Limb (tissue), 2 donors: ENCODE data around the gene NOC4L.
A peak's percentile ranks its signal among the peaks of the same experiment; 100 is the strongest.

Source experiments
- DNase-seq, 2 donors: peaks; one replicate each; pipeline ENCODE4 v3.0.0-alpha.2; 2016; ENCODE audit errors: extremely low spot score in 2 of 2

NOC4L gene

DNA sequence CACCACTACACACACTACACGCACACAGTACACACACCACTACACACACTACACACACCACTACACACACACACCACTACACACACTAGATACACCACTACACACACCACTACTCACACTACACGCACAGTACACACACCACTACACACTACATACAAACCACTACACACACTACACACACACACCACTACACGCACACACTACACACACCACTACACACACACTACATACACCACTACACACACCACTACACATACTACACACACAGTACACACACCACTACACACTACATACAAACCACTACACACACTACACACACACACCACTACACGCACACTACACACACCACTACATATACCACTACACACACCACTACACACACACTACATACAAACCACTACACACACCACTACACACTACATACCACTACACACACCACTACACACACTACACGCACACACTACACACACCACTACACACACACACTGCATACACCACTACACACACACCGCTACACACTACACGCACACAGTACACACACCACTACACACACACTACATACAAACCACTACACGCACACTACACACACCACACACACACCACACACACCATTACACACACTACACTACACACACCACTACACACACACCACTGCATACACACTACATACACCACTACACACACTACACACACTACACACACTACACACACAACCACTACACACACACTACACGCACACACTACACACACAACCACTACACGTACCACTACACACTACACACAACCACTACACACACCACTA is 11.7 kb downstream of the NOC4L start:
- no peak for DNase-seq

DNA sequence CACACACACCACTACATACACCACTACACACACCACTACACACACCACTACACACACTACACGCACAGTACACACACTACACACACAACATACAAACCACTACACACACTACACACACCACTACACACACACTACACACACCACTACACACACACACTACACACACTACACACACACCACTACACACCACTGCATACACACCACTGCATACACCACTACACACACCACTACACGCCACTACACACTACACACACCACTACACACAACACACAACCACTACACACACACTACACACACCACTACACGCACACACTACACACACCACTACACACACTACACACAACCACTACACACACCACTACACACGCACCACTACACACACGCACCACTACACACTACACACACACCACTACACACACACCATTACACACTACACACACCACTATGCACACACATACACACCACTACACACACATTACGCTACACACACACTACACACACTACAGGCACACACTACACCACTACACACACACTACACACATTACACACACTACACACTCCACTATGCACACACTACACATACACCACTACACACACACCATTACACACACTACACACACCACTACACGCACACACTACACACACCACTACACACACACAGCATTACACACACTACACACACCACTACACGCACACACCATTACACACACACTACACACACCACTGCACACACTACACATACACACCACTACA is 12.5 kb downstream of the NOC4L start:
- no peak for DNase-seq

DNA sequence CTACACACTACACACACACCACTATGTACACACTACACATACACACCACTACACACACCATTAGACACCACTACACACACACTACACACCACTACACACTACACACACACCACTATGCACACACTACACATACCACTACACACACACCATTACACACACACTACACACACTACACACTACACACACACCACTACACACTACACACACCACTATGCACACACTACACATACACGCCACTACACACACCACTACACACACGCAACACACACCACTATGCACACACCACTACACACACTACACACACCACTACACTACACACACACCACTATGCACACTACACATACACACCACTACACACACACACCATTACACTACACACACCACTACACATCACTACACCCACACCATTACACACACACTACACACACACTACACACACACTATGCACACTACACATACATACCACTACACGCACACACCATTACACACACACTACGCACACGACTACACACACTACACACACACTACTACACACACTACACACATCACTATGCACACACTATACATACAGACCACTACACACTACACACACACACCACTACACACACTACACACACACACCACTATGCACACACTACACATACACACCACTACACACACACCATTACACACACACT is 13.6 kb downstream of the NOC4L start:
- no peak for DNase-seq

DNA sequence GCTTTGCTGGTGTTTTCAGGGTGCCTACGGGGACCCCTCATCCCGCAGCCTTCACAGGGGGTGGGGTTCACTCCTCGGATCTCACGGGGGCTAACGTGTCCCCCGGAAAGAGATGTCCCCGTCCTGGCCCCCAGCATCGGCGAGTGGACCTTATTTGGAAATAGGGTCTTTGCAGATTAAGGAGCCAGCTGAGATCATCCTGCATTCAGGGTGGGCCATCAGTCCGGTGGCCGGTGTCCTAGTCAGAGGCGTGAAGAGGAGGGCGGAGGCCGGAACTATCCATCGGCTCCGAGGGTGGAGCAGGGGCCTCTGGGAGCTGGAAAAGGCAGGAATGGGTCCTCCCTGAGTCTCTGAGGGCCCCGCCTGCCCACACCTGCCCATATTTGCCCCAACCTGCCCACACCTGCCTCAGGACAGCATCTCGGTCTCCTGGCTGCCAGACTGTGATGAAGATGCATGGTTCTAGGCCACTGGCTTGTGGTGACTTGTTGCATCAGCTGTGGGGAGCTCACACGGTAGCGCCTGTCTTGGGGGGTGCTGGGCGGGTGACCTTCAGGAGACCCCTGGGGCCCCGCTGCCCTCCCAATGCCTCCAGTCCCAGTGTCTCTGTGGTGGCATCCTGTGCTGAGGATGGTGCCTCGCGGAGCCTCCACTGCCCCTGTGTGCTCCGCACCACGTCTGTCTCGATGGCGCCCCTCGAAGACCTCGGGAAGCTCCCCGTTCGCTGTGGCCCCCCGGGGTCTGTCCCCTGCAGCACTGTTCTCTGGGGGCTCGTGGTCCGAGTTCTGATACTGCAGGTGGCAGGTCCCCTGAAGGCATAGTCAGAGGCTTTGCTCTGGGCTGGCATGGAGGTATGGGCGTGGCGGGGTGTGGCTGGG is 14.7 kb downstream of the NOC4L start:
- no peak for DNase-seq

DNA sequence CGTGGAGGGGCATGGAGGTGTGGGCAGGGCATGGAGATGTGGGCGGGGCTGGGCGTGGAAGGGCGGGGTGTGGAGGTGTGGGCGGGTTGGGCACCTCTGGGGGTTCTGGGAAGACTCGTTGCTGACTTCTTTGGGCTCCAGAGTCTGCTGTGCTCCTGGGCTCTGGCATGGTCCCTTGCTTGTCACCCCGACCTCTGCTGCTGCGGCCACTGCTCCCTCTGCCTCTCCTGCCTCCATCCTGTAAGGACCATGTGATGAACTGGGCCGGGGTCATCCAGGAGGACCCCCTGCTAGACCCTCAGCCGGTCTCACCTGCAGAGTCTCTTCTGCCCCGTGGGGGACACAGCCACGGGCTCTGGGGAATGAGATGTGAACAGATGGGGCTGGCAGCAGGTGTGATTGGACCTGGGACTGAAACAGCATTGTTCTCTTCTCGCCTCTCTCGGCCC is 15.3 kb downstream of the NOC4L start:
- DNase-seq: no peak

DNA sequence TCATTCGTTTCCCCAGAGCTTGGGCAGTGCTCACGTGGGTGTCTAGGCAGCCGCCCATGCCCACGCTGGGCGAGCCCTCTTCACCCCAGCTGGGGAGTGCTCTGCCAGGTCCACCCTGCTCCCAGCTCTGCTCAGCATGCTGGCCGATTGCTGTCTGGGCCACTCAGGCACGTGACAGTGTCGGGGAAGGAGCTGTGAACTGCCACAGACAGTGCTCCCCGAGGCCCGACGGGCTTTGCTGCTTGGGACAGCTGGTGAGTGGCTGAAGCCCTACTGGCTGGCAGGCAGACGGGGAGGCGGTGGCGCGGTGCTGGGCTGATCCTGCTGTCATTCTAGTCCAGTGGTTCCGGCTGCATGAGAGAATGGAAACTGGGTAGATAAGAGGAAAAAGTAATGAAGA is 15.8 kb downstream of the NOC4L start:
- no peak for DNase-seq

DNA sequence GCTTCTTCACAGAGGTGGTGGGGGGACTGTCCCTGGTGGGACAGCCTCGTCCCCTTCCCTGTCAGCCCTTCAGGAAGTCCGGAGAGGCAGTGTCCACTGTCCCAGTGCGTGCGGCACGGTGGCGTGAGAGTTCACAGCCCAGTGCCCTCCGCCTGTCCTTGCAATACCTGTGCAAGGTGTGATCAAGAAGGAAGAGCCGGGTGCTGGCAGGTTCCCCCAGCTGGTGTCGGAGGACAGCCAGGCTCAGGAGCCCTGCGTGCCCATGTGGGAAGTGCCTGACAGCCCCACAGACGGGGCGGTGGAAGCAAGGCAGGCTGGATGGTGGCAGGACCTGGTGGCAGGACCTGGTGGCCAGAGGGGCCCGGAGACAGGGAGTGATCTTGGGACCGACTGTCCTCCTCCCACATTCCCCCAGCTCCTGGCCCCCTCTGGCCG is 16.4 kb downstream of the NOC4L start:
- no peak for DNase-seq

DNA sequence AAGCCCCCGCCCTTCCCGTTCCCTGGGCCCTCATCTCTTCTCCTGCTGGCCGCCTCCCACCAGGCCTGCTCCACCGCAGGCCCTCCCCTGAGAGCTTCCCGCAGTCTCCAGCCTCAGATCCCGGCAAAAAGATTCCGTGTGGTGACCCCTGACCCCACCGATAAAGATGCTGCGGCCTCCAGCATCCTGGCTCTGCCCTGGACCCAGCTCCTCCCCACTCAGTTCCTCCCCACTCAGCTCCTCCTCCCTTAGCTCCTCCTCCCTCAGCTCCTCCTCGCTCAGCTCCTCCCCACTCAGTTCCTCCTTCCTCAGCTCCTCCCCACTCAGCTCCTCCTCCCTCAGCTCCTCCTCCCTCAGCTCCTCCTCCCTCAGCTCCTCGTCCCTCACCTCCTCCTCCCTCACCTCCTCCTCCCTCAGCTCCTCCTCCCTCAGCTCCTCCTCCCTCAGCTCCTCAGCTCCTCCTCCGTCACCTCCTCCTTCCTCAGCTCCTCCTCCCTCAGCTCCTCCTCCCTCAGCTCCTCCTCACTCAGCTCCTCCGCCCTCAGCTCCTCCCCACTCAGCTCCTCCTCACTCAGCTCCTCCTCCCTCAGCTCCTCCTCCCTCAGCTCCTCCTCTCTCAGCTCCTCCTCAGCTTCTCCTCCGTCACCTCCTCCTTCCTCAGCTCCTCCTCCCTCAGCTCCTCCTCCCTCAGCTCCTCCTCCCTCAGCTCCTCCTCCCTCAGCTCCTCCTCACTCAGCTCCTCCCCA is 17.0 kb downstream of the NOC4L start:
- no peak for DNase-seq

DNA sequence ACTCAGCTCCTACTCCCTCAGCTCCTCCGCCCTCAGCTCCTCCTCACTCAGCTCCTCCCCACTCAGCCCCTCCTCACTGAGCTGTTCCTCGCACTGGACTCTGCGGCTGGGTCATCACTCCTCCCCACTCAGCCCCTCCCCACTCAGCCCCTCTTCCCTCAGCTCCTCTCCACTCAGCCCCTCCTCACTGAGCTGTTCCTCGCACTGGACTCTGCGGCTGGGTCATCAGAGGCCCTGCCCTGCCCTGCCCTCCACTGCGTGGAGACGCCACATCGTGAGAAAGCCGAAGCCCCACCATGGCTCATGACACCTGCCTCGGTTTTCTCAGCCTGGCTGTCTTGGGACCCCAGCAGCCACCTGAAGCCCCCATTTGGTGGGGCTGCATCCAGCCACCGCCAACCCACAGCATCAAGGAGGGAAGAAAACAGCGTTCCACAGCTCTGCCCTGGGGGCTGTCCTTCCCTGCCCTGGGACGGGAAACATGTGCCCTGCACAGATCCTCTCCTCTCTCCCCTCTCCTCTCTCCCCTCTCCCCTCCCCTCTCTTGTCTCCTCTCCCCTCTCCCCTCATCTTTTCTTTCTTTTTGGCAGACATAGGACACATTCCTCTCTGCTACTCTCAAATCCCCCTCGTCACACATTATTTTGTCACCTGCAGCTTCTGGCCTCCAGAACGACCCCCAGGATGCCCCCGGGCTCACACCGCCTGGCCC is 17.7 kb downstream of the NOC4L start:
- DNase-seq: no peak

DNA sequence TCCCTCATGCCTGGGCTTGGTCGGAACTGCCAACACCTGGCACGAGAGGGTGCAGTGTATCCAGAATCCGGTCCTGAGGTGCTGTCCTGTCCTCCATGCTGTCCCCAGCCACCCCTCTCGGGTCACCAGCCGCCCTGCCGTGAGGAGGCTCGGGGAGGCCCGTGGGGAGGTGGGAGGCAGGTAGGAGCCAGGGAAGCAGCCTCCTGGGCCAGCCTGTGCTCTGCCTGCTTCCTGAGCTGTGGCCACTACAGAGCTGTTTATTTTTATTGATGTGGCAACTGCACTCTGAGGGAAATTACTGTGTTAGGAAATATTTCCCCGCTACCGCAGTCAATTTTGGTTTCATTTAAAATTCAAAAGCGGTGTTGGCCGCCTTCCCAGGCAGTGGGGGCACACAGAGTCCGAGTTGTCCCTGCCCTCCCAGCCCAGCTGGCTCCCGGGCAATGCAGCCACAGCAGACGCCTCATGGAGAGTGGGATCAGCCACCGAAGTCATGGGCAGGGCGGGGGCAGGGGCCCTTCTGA is 18.3 kb downstream of the NOC4L start:
- peak; percentile 30 to 70 for DNase-seq

DNA sequence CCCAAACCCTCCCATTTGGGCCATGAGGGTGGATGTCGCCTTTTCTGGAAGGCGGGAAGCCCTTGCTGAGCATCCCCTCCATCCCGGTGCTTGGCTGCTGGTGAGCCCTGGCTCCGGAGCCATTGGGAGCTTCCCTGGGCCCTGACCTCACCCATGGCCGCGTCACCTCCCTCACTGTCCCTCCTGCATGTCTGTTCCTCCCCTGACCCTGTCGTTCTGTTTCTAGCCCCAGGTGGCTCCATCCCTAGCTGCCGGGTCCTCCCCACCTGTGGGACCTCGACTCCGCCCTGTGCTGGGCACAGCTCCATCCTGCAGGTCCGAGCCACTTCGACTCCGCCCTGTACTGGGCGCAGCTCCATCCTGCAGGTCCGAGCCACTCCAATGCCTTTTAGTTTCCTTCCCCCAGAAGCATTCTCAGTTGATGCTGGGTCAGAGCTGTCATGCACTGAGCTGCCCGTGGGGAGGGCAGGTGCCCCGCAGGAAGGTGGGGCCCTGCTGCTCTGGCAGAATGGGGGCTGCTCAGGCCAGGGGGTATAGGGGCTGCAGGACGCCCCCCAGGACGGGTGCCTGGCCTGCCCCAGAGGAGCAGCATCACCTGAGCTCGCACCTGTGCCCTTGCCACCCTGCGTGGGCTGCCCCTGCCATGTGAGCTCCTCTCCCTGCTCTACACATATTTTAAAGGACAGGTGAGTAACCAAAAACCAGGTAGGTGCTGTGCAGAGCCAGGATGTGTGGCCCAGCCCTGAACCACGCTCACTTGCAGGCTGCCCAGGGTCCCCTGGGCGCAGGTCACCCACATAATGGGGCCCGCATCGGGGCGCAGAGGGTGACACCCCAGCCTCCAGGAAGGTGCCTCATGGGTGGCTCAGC is 19.0 kb downstream of the NOC4L start:
- no peak for DNase-seq

DNA sequence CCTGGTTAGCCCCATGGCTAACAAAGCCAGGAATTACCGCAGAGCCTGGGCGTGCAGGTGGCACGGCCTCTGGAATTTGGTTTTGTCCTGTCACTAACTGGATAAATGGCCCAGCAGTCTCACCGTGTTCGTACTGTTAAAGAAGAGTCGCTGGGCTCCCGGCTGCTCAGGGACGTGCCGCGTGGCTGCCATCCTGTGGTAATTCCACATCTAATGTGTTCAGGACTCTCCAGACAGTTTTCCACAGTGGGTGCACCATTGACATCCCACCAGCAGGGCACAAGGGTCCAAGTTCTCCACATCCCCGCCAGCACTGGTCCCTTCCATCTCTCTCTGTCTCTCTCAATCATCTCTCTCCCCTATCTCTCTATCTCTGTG is 19.6 kb downstream of the NOC4L start:
- DNase-seq: no peak

DNA sequence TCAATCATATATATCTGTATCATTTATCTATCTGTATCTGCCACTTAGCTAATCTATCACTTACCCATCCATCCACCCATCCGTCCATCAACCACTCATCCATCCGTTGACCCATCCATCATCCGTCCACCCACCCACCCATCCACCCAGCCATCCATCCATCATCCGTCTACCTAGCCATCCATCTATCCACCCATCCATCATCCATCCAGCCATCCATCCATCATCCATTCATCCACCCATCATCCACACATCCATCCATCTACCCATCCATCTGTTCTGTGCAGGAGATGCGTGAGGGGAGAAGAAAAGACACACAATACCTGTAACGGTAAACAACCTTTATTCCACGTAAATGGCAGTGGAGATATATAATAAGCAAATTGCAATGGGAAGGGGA is 20.2 kb downstream of the NOC4L start:
- DNase-seq: no peak

DNA sequence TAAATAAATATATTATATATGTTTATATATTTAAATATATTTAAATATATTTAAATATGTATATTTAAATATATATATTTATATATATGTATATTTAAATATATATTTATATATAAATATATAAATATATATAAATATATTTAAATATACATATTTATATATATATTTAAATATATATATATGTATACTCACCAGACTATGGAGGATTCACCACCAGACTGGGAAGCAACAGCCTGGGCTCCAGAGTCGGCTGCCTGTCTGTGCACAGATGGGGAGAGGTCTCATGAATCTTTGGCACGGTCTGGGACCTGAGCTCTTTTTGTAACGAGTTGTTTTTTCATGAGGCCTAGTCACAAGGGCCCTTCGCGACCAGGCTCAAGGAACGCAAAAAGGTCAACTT is 21.3 kb downstream of the NOC4L start:
- no peak for DNase-seq

DNA sequence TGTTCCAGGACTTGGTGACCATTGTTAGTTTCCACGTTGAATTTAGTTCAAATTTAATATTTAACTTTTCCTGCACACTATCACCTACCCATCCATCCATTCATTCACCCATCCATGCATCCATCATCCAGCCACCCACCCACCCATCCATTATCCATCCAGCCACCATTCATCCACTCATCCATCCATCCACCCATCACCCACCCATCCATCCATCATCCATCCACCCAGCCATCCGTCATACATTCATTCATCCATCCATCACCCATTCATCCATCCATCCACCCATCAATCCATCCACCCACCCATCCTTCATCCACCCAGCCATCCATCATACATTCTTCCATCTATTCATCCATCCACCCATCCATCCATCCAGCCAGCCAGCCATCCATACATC is 21.8 kb downstream of the NOC4L start:
- DNase-seq: no peak

DNA sequence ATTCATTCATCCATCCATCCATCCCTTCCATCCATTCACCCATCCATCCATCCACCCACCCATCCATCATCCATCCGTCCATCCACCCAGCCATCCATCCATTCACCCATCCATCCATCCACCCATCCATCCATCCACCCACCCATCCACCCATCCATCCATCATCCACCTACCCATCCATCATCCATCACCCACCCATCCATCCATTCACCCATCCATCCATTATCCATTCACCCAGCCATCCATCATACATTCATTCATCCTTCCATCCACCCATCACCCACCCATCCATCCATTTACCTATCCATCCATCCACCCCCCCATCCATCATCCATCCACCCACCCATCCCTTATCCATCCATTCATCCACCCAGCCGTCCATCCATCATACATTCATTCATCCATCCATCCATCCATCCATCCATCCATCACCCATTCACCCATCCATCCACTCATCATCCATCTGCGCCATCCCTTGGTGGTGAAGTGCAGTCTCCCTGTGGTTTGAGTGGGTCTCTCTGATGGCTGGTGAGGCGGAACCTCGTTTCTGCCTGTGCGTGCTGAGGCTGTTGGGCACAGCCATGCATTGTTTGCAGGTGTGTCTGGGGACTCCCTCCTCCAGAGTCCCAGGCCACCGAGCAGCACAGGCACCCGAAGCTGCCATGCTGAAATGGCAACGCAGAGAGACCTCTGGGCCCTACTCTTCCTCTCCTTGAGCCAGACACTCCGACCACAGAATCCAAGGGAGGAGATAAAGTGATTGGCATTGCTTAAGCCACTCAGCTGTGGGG is 22.7 kb downstream of the NOC4L start:
- DNase-seq: no peak

DNA sequence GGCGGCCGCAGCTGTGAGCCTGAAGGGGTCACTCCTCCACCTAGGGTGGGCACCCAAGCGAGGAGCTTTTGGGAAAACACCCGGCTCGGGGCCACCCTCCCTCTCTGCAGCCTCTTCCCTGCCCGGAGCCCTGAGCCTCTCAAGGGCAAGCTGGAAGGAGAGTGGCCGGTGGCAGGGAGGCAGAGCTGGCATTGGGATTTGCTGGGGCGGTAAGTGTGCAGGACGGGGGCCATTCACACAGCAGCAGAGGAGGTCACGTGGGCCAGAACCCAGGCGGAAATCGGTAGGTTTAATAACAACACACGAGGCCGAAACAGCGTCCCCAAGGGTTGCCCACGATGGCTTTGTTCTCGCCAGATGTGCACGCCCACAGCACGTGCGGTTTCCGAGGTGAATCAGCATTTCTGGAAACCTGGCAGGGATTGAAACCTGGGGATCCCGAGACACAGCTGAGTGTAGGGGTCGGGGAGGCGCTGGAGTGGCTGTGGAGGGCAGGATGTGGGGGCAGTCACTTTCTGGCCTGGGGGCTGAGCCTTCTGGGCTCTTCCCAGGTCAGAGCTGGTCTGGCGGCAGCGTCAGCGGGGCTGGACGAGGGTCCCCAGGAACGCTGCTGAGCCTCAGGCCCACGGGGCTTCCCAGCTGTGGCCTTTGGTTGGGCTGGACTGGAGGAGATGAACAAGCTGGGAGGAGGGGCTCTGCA is 23.5 kb downstream of the NOC4L start:
- no peak for DNase-seq
